ENCODE measurements around the gene NRTN.

GRCh38 chr19:5827891-5828660 is 23.2 kb downstream of the NRTN start:
- TF ChIP-seq CTCF (IDR thresholded peaks at IDR 0.05; ENCODE audit: insufficient read depth, low read length) (no peak), SPI1 (IDR thresholded peaks at IDR 0.05; ENCODE audit: borderline replicate concordance, low read depth) (no peak), POLR2AphosphoS5 (IDR thresholded peaks at IDR 0.05; ENCODE audit: low read depth) (peak; percentile 98), REST (IDR thresholded peaks at IDR 0.05; ENCODE audit: insufficient replicate concordance, low read depth) (peak; percentile 28)
